Right hindlimb (tissue), 1 donor: ENCODE data around the gene FHOD1.

Source experiments
- DNase-seq: peaks from one replicate; pipeline ENCODE4 v3.0.0-alpha.2; 2018

FHOD1 gene

DNA sequence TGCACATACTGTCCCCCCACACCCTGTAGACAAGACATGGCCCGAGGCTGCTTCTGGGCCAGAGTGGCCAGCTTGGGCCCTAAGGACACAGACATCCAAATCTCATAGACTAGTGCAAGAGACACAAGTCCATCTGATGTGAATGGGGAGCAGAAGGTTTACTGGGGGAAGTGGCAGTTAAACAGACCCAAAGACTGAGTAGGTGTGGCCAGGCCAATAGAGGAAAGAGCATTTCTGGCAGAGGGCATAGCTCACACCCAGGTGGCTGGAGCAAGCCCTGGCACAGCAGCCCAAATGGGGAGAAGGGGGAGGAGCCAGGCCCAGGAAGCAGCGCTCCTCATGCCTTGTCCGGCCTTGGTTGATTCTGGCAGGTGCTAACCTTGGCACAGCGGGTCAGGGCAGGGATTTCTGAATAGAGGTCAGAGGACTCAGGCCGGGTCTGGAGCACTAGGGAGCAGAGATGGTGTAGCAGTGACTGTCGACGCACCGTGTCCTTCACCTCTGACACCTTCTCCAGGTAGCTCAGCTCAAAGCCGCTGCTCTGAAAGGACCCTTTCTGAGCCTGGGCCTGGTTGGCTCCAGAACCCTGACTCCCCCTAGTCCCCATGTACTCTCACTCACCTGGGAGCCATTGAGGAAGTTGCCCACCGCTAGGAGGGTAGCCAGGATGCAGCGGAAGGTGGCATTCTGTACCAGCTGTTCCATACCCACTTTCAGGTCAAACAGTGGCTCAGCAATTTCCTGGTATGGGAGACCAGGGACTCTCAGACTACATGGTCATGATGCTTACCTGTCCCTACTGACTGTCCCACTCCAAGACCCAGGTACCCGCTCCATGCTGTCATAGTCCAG lies 16.2 kb downstream of the FHOD1 start:
- DNase-seq = peak; percentile 17

DNA sequence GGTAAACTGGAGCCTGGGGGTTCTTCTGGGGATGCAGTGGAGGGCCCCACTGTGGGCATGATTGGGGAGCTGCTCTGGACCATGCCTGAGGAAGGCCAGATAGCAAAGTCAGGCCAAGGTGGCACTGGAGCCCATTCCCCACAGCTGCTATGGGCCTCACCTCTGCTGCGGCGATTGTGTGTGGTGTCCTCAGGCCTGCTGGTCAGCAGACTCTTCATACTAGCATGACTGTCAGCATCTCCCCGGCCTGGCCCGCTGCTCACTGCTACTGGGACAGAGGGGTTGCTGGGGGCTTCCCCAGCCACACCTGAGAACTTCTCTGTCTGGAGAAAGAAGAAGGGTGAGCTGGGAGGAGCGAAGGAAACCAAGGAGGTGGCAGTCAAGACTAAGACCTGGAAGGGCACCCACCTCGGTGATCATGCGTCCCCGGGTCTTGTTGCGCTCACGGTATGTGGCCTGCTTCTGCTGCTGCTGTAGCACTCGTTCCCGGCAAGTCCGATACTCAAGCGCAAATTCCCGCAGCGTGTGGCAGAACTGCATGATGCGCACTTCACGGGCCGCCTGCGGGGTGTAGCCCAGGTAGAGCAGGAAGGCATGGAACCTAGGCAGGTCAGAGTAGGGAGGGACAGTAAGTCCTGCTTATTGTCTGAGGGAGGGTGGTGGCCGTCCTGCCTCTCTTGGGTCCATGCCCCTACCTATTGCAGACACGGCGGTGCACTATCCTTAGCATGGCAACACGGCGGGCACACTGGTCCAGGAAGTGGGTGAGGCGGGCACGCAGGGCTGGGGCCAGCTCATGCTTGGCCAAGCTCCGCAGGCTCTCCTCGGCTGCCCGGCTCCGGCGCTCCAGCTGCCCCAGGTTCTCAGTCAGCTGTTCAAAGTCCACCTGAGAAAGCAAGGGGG lies 17.1 kb downstream of the FHOD1 start:
- DNase-seq = peak; percentile 16

DNA sequence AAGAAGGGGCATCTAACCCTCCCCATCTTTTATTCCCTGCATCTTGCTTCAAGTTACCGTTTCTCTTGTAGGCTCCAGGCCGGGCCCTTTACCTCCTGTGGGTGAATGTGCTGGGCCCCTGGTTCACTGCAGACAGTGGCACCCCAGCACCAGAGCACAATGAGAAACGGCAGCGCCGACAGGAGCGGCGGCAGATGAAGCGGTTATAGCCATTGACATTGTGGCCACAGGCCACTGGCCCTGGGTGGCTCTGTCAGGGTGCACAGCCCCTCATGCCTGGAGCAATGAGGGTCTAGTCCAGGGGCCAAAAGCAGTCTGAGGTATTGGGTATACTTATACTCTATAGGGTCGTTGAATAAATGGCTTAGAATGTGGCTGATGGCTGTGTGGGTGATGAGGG lies 18.4 kb downstream of the FHOD1 start:
- peak; percentile 8 for DNase-seq

DNA sequence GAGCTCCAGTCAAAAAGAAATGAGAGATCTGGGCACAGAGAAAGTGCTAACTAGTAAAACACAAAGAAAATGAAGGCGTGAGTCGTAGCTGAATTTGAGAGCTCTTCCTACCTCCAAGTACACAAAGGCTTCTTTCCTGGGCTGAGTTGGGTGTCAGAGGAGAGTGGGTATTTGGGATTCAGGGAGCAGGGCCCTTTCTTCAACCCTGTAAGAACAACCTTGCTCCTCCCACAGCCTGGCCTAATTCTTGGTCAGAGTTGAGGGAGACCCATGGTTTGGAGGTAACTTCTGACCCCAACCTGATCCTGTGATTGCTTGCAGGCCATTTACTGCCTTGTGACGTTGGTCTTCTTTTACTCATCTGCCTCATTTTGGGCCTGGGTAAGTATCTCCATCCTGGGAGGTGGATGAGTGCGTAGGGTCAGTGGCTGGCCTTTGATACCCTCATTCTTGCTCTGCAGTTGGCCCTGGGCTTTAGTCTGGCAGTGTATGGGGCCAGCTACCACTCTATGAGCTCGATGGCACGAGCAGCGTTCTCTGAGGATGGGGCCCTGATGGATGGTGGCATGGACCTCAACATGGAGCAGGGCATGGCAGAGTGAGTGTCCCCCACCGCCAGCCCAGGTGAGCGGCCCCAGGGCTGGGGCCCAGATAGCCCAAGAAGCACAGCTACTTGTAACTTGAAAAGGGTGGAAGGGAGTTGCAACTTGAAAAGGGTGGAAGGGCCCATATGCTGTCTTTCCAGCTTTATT lies 19.1 kb downstream of the FHOD1 start:
- no peak for DNase-seq

DNA sequence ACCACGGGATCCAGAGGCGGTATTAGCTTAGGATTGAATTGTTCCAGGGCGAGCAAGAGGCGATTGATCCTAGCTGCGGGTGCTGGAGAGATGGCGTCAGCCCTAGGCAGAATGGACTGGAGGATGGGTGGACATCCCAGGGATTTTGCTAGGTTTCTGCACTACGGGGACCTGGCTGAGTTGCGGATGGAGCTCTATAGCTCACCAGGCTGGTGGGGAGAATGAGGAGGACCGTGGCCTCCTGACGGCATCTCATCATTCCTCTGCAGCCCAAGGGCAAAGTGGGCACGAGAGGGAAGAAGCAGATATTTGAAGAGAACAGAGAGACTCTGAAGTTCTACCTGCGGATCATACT lies 19.7 kb downstream of the FHOD1 start:
- no peak for DNase-seq

DNA sequence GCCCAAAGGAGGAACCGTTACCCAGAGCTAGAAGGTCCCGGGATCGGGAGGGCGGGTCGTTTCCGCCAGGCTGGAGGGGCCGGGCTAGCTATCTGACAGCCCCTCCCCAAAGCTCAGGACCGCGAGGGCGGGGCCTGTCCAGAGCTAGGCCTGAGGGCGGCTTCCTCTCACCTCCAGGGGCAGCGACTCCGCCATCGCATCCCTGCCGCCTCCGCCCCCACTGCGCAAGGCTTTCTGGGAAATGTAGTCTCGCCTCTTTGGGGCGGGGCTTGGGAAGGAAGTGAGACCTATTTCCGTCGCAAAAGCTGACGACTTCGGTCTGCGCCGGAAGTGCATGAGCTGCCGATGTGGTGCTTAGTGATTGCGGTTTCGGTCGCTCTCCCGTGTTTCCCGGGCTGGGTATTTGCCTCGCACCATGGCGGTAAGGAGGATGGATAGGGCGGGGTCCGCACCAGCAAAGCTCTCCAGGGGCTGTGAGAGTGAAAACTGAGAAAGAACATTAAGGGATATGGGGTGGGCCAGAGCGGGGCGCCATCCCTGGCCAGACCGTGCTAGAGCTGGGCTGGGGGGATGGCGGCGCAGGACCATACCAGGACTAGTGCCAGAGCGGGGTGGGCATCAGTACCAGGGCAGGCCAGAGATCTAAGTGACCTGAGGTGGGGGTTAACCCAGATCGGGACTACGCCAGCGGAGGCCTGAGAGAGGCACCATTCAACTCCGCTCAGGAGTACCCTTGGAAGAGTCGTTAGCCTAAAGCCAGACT lies 20.3 kb downstream of the FHOD1 start, which contains the start of gene TMEM208:
TSS of gene TMEM208 (plus strand) at position 327 of the 763 bp plus-strand sequence. CDS start at position 416, 89 bp downstream.
- peak; percentile 99 for DNase-seq

DNA sequence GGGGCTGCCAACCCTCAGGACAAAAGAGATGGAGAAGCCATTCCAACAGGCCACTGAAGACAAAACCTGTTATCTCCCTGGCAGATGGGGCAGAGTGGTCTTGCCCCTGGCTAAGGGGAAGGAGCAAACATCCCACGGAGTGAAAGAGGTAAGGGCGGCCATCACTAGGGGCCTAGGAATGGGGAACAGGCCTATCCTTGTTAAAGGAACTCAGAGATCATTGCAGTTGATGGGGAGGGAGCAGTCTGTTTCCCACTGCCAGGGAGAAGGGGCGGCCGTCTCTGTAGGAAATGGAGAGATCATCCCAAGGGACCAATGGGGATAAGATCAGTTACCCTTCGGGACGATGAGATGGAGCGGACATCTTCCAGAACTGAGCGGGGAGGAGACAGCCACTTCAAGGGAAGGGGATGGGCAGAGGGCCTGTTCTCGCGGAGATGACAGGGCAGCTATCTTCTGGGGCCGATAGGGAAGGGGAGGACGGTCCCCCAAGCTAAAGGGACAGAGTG lies 20.9 kb downstream of the FHOD1 start:
- DNase-seq = no peak

DNA sequence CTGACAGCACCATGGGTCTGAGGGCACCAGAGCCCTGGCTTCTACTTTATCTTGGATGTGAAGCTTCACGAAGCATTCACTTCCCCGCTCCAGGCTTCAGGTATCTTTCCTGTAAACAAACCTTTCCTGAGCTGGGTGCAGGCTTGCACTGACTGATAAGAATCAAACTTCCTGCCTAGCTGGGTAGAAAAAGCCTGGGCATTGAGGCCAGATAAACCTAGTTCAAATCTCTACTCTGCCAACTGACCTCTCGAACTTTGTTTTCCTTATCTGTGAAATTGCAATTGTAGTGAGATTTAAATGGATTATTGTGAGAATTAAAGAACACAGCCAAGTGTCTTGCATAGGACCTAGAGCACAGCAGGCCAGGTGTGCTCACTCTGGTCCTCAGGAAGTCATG lies 23.3 kb downstream of the FHOD1 start:
- DNase-seq = no peak

DNA sequence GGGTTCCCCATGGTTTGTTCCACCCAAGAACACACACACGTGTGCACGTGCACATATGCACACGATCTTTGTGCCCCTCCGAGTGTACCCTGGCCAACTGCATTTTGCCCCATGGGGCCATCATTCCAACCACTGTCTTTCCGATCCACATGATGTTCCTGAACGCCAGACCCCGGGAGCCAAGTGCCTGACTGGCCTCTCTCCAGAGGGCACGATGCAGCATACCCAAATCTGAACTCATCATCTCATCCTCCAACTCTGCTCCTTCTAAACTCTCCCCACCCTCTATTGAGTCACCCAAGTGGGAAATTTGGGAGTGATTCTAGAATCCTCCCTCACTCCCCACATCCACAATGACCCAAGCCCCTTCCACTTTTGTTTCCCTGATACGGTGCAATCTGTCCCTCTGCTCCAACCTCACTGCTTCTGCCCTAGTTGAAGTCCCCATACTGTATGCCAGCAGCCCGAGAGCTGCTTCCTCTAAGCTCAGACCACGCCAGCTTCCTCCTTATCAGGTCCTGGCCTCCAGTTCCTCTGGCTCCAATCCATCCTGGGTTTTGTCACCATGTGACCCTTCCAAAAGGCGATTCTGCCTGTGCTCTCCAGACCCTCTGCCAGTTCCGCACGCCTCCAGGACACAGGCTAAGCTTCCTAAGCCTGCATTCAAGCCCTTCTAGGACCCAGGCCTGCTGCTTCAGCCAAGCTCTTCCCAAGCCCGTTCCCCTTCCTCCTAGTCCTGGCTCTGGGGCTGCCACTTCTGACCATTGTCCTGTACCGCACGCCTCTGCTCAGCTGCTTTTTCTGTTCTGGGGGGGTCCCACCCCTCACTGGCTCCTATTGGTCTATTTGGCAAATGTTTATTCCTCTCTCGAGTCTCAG lies 30.4 kb downstream of the FHOD1 start:
- no peak for DNase-seq

DNA sequence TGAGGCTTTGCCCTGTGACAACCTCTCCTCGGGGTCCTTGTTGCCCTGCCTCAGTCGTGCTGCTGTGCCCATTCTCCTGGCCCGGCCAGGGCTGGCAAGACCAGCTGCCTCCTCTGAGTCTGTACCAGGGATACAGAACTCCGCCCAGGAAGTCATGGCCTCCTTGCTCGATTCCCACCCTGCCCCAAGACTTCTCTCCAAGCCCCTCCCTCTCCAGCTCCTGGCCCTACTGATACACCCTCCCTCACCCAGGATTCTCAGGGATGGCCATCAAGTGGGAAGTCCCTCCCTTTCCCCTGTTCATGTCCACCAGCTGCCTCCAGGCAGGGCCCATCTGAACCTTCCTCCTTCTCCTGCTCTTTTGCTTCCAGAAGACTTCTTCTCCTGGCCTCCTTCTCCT lies 31.6 kb downstream of the FHOD1 start:
- DNase-seq = no peak

DNA sequence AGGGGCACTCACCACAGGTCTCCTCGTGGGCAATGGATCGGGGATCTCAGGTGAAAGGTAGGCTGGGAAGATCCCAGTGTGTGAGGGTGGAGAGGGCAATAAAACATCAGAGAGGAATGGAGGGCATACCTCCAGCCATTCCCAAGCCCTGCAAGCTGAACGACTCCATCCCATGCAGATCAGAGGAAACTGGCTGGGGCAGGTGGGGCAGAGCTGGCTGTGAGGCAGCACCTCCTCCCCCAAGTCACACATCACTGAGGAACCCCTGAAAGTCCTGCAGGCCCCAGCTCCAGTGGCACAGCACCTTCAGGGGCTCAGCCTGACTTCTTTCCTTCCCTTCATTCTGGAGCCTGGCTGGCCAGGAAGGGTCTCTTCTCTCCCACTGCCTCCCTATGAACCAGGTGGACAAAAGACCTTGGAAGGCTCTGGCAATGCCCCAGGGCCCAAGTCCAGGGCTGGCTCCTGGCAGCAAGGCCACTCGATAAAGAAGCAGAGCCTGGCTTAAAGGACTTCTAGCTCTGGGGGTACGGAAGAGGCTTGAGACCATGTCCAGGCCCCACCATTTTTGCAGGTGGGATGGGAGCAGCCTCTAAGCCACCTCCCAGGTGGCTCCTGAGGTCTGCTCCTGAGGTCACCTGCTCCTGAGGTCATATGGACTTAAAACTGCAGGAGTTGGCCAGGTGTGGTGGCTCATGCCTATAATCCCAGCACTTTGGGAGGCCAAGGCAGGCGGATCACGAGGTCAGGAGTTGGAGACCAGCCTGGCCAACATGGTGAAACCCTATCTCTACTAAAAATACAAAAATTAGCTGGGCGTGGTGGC lies 33.9 kb downstream of the FHOD1 start:
- DNase-seq = no peak

DNA sequence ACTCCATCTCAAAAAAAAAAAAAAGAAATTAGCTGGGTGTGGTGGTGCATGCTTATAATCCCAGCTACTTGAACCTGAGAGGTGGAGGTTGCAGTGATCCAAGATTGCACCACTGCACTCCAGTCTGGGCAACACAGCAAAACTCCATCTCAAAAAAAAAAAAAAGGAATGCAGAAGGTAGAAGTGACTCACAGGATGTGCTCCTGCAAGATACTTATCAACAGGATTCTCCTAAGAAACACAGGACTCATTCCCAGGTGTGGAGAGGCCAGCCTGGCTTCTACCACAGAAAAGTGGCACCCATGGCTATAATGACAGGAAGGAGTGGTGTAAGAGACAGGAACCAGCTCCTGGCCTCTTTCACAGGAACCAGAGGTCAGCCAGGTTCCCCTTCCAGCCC lies 34.5 kb downstream of the FHOD1 start:
- no peak for DNase-seq

DNA sequence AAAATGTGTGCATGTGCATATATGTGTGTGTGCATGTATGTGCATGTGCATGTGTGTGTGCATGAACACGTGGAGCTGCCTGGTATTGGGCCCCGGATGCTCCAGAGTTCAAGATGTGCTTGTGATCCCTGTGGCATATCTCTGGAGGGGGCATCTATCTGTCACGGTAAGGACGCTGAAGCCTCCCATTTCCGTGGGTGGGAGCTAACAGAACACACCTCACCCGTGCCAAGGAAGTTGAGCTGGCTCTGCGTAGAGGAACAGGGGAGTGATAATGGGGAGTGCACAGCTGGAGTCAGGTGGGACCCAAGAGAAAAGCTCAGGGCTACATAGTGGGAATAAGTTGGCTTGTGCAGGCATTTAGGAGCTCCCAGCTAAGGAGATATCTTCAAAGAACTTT lies 35.6 kb downstream of the FHOD1 start:
- DNase-seq = no peak

DNA sequence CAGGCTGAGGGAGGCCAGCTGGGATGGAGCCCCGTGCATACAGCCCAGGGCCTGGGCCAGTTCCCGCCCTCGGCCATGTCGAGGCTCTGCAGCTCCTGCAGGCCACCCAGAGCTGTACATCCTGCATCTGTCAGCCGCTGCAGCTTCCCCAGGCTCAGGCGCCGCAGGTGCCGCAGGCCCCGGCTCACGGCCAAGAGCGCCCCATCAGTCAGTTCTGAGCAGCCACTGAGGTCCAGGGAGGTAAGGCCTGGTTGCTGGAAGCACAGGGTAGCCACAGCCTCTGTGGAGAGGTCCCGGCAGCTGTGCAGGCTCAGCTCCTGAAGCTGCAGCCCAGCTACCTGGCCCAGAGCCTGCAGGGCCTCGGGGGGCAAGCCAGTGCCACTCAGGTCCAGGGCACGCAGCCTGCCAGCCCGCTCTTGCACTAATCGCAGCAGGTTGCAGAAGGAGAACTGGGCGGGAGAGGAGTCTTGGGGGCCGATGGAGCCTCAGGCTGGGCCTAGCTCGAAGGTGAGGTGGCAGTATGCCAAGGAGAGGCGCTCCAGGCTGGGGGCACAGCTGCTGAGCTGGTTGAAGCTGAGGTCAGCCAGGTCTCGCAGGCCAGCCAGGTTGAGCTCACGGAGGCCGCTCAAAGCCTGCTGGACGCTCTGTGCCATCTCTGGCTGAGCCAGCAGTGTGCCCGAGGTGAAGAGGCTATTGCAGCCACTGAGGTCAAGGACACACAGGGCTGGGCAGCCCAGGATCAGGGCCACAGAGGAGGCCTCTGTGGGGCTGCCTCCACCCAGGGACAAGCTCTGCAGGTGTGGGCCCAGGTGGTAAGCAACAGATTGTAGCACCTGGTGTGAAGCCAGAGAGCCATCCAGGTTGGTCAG lies 37.0 kb downstream of the FHOD1 start:
- DNase-seq = no peak

DNA sequence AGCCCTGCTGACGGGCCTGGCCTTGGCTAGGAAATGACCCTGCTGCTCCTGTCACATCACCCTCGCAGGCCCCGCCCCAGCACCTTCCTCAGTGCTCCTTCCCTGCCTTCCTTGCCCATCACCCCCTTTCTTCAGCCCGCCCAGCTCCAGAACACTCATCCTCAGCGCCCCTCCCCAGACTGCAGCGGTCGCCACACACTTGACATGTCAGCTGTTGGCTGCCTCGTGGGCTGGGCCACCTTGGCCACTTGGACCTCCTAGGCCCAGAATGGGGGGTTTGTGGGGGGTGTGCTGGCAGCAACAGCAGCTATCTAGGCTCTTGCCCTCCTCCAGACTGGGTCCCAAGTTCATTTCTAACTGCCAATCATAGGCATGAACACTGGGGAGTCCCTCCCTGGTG lies 37.7 kb downstream of the FHOD1 start:
- DNase-seq = no peak

DNA sequence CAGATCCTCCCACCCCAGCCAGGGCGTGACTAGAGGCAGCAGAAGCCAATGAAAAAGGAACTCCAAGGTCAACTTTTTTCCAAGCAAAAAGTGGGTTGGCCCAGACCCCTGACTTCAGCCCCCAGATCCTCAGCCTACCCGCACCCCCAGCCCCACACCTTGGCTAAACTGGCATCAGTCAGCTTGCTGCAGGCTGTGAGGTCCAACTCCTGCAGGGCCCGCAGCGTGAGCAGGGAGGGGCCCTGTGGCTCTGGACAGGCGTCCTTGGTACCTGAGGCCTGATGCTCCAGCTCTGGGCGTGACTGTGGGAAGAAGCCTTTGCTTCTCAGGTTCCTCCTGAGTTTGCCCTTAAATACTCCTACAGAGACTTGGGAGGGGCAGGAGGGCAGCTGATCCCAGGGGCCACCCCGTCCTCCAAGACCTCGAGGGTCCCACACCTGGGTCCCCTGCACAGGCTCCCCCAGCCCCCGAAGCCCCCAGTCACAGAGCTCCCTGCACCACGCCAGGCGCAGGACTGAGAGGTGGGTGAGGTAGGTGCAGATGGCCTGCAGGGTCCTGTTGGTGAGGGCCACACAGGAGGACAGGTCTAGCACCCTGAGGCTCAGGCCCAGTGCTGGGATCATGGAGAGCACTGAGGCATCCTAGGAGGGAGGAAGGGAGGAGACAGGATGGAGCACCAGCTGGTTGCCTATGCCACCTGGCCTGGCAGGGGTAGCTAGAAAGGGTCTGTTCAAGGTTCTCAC lies 39.0 kb downstream of the FHOD1 start:
- DNase-seq = no peak

DNA sequence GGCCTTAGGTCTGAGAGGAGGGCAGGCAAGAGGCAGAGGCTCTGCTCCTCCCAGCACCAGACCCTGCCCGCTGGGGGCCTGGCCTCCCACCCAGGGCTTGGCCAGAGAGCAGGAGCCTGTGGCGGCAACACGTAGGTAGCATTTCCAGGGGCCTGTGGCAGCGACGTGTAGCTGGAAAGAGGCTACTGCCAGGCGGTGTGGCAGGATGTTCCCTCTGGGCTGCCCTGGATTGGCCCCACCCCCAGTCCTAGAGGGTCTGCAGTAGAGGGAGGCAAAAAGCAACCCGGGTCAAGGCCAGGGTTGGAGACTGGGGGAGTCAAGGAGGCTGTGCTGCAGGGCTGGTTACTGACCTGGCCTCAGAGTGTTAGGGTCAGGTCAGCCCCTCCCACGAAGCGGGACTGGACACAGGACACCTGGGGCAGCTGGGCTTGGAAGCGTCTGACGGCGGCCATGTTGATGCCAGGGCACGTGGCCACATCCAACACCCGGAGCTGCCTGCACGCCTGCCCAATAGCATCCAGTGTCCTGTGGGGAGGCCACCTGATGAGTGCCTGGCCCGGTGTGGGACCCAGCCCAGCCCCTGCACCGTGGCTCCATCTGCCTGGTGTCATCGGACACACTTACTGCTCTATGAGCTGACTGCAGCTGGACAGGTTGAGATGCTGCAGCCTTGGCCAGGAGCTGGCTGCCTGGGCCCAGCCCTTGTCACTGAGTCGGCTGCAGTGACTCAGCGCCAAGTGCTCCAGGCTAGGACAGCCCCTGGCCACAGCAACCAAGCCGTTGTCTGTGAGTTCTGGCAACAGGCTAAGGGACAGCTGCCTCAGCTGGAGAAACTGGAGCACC lies 39.8 kb downstream of the FHOD1 start:
- DNase-seq = no peak
